Suprapubic skin (tissue), 4 donors: ENCODE results near the gene THUMPD1. TPM values are rescaled to one million over a fixed set of nuclear protein-coding genes. Genes with fewer than 3 reads are reported as not detected.
"Not testable (repeated sequence)": the region's sequence is repeated elsewhere in the genome, so short reads cannot be mapped to it uniquely, and the experiment has no call there.

ENCODE experiments used
- DNase-seq, 2 donors: peaks; one replicate each; pipeline ENCODE4 v3.0.0-alpha.2; 2019; ENCODE audit warnings: low spot score in 2 of 2
- H3K27ac ChIP-seq: fragments of 200-600 bp; sonication (generic); one replicate; pipeline ENCODE4 v1.5.1; 2019
- H3K27me3 ChIP-seq: fragments of 200-600 bp; sonication (generic); one replicate; pipeline ENCODE4 v1.5.1; 2019
- H3K36me3 ChIP-seq: fragments of 200-600 bp; sonication (generic); one replicate; pipeline ENCODE4 v1.5.1; 2019
- H3K4me1 ChIP-seq: fragments of 200-600 bp; sonication (generic); one replicate; pipeline ENCODE4 v1.5.1; 2019
- H3K4me3 ChIP-seq: fragments of 200-600 bp; sonication (generic); one replicate; pipeline ENCODE4 v1.5.1; 2019; ENCODE audit warnings: mild to moderate bottlenecking
- H3K9me3 ChIP-seq: fragments of 200-600 bp; sonication (generic); one replicate; pipeline ENCODE4 v1.5.1; 2019
- CTCF ChIP-seq, 2 donors: fragments of 200-600 bp in 1 of 2; fragments of 450-650 bp in 1 of 2; sonication (generic) in 1 of 2; IDR thresholded peaks; one replicate each; pipeline ENCODE4 v1.5.1; 2016 to 2019; ENCODE audit warnings: antibody characterized with exemption in 2 of 2, mild to moderate bottlenecking in 1 of 2, moderate library complexity in 1 of 2
- EP300 ChIP-seq: sonication (generic); formaldehyde crosslinking; IDR thresholded peaks from one replicate; pipeline ENCODE4 v1.6.1; 2017; ENCODE audit warnings: antibody characterized with exemption
- POLR2A ChIP-seq, 2 donors: fragments of 450-650 bp; IDR thresholded peaks; one replicate each; pipeline ENCODE4 v1.6.1; 2017; ENCODE audit warnings: antibody characterized with exemption in 2 of 2, mild to moderate bottlenecking in 2 of 2, moderate library complexity in 2 of 2
- POLR2AphosphoS5 ChIP-seq, 3 donors: sonication (generic); formaldehyde crosslinking; IDR thresholded peaks; one replicate each; pipeline ENCODE4 v1.6.1; 2017; ENCODE audit warnings: antibody characterized with exemption in 3 of 3
- WGBS: methylation state at CpG from one replicate; pipeline ENCODE4 v1.1.5; 2018; 5-methylcytosine and 5-hydroxymethylcytosine counted together
- total RNA-seq, 4 donors: library from RNA; depleted of rRNA; stranded (reverse); fragments of >200 nt; gene quantifications; one replicate each; pipeline ENCODE4 v1.1.0, GENCODE V29; 2016

The THUMPD1 gene
- total RNA-seq, 4 donors from 2014 or later: 63.4 to 71.9 (median 64.1) TPM

GRCh38 chr16:20766294-20766693, 24.7 kb upstream of the THUMPD1 start:
- 95% methylated on average over 5 of the region's 5 CpGs for WGBS
- TF ChIP-seq CTCF (IDR thresholded peaks at IDR 0.05) (no peak), POLR2A (IDR thresholded peaks at IDR 0.05) (no peak), EP300 (no peak), POLR2AphosphoS5 (IDR thresholded peaks at IDR 0.05) (no peak)
- Histone ChIP-seq H3K36me3 (no peaks in the 10 kb centered on the region), H3K4me3 (no peak overlapping the region), H3K4me1 (peaks cover 13% of the 10 kb centered on the region), H3K9me3 (no peaks in the 10 kb centered on the region), H3K27ac (no peak overlapping the region), H3K27me3 (no peaks in the 10 kb centered on the region)
- DNase-seq: no peak

- 93% methylated on average over 2 of the region's 2 CpGs for WGBS
- Histone ChIP-seq H3K36me3 (no peaks in the 10 kb centered on the region), H3K27me3 (no peaks in the 10 kb centered on the region), H3K4me3 (no peak overlapping the region), H3K4me1 (peaks cover 13% of the 10 kb centered on the region), H3K9me3 (no peaks in the 10 kb centered on the region), H3K27ac (no peak overlapping the region)
- no peak for TF ChIP-seq CTCF (IDR thresholded peaks at IDR 0.05)
- TF ChIP-seq POLR2AphosphoS5 (IDR thresholded peaks at IDR 0.05): no peak
- TF ChIP-seq EP300: no peak
- TF ChIP-seq POLR2A (IDR thresholded peaks at IDR 0.05): no peak
- no peak for DNase-seq
These were observed 24.1 kb upstream of the THUMPD1 start for GRCh38 chr16:20765732-20766131.

GRCh38 chr16:20764448-20764847, 22.8 kb upstream of the THUMPD1 start:
- not testable (repeated sequence) for H3K27me3 ChIP-seq, H3K4me3 ChIP-seq, H3K9me3 ChIP-seq, DNase-seq, H3K27ac ChIP-seq, H3K36me3 ChIP-seq
- 65% methylated on average over 1 of the region's 1 CpG for WGBS
- H3K4me1 ChIP-seq: peaks cover 13% of the 10 kb centered on the region

GRCh38 chr16:20763461-20764232, 22.0 kb upstream of the THUMPD1 start, which contains the start of gene ACSM3:
Gene ACSM3 (plus strand): TSS chr16:20764014. CDS start chr16:20770035, 6,021 bp downstream.
- Histone ChIP-seq H3K36me3 (no peaks in the 10 kb centered on the region), H3K9me3 (no peaks in the 10 kb centered on the region), H3K4me3 (peak within 1 kb of the TSS; percentile 45), H3K27me3 (no peaks in the 10 kb centered on the region), H3K4me1 (peaks cover 13% of the 10 kb centered on the region), H3K27ac (peak within 1 kb of the TSS; percentile 68)
- no peak for DNase-seq
- WGBS: 15% methylated on average over 10 of the region's 10 CpGs
- TF ChIP-seq EP300: no peak
- TF ChIP-seq CTCF (IDR thresholded peaks at IDR 0.05): no peak

GRCh38 chr16:20762404-20763123, 20.9 kb upstream of the THUMPD1 start:
- no peak overlapping the region for H3K4me3 ChIP-seq
- H3K27ac ChIP-seq: peak overlapping the region; percentile 68
- peaks cover 13% of the 10 kb centered on the region for H3K4me1 ChIP-seq
- TF ChIP-seq POLR2A (IDR thresholded peaks at IDR 0.05) (no peak), CTCF (IDR thresholded peaks at IDR 0.05) (no peak), POLR2AphosphoS5 (IDR thresholded peaks at IDR 0.05) (no peak), EP300 (no peak)
- H3K36me3 ChIP-seq: no peaks in the 10 kb centered on the region
- H3K9me3 ChIP-seq: no peaks in the 10 kb centered on the region
- no peak for DNase-seq
- WGBS: 96% methylated on average over 3 of the region's 3 CpGs
- no peaks in the 10 kb centered on the region for H3K27me3 ChIP-seq
